Omental fat pad (tissue), 4 donors: ENCODE data around the gene KCNF1. TPM values are rescaled to one million over a fixed set of nuclear protein-coding genes. Genes with fewer than 3 reads are reported as not detected.

Experiments used
- ATAC-seq: fragments of 150-250 bp; one replicate; pipeline ENCODE4 v1.9.1; 2016; ENCODE audit warnings: mild to moderate bottlenecking, moderate library complexity; ENCODE audit not compliant: low FRiP score
- DNase-seq: peaks from one replicate; pipeline ENCODE4 v3.0.0-alpha.2; 2019; ENCODE audit warnings: low spot score
- total RNA-seq, 4 donors: library from RNA; depleted of rRNA; stranded (reverse); fragments of >200 nt; gene quantifications; one replicate each; pipeline ENCODE4 v1.1.0, GENCODE V29; 2016
- TF ChIP-seq, protein P1 (sequence below), 3 donors: fragments of 450-650 bp; IDR thresholded peaks; one replicate each; pipeline ENCODE4 v1.5.1; 2016 to 2017; ENCODE audit warnings: antibody characterized with exemption in 3 of 3, mild to moderate bottlenecking in 3 of 3, moderate library complexity in 2 of 3

Gene KCNF1
- total RNA-seq, 4 donors from 2014 or later, result 0.79 TPM; not detected in 3

- no peak for DNase-seq
- ATAC-seq, result no peak
These were observed 31.8 kb upstream of the KCNF1 start for GRCh38 chr2:10879624-10880585.

DNA sequence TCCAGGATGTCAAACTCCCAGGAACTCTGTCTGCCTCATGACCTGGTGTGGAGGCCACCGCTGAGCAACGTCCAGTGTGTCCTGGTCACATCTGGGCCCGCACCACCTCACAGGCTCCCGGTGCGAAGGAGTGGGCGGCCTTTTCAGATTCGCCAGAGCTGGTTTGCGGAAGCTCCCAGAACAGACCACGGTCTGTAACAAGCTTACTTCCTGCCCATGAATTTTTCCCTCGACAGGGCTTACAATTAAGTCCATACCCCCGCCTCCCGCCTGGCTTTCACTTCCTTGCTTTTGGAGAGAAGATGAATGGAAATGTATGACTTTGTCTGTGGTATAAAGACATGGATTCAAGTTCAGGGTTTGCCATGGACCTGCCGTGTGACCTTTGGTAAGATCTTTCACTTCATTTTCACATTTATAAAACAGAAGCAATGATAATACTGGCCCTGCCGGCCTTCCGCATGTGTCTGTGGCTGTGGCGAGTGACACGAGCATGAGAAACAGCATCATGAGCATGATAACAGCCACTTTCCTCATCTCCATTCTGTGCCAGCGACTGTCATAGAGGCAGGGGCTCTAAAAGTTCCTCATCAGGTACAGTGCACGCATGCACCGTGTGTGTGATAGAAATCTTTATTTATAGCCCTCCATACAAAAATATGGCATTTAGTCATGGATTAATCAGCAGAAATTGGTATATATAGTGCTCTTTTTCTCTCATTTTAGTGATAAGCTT is 31.0 kb upstream of the KCNF1 start:
- ATAC-seq (no peak), DNase-seq (no peak)
- TF ChIP-seq, protein P1, sequence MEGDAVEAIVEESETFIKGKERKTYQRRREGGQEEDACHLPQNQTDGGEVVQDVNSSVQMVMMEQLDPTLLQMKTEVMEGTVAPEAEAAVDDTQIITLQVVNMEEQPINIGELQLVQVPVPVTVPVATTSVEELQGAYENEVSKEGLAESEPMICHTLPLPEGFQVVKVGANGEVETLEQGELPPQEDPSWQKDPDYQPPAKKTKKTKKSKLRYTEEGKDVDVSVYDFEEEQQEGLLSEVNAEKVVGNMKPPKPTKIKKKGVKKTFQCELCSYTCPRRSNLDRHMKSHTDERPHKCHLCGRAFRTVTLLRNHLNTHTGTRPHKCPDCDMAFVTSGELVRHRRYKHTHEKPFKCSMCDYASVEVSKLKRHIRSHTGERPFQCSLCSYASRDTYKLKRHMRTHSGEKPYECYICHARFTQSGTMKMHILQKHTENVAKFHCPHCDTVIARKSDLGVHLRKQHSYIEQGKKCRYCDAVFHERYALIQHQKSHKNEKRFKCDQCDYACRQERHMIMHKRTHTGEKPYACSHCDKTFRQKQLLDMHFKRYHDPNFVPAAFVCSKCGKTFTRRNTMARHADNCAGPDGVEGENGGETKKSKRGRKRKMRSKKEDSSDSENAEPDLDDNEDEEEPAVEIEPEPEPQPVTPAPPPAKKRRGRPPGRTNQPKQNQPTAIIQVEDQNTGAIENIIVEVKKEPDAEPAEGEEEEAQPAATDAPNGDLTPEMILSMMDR (IDR thresholded peaks at IDR 0.05), result no peak

More at GRCh38 chr2:10879624-10880585, 31.8 kb upstream of the KCNF1 start:
- TF ChIP-seq, protein P1 (IDR thresholded peaks at IDR 0.05), result no peak

GRCh38 chr2:10882568-10882967 is 29.2 kb upstream of the KCNF1 start:
- TF ChIP-seq, protein P1 (IDR thresholded peaks at IDR 0.05), result no peak
- DNase-seq (no peak), ATAC-seq (no peak)

GRCh38 chr2:10883066-10883465 is 28.7 kb upstream of the KCNF1 start:
- TF ChIP-seq, protein P1 (IDR thresholded peaks at IDR 0.05), result no peak
- ATAC-seq, result no peak
- no peak for DNase-seq

DNA sequence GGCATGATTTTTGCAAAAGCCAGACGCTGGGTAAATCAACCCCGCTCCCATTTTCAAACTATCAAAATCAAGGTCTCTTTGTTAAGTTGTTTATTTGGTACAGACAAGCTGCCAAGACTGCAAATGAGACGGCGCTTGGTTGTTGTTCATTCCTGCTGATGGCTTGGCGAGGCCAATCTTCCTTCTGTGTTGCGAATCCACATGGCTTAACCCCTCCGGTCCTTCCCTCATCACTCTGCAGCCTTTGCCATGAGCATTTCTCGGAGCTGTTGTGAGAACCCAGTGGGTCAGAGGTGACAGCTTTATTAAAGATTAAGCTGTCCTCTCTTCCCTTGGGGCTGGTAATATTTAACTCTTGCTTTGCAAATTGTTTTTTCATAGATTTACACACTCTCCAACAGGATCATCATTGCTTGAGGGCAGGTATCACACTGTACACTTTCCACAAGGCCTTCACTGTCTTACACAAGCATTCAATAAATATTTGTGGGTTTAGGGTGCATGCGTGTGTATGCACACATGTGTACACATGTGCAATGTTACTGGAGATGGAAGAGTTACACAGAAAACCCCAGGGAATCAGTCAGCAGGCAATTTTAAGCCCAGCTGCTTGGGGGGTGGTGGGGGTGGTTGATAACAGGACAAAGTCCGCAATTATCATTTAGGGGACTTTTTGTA is 27.8 kb upstream of the KCNF1 start:
- ATAC-seq (no peak), DNase-seq (no peak)
- TF ChIP-seq, protein P1 (IDR thresholded peaks at IDR 0.05), result no peak

DNA sequence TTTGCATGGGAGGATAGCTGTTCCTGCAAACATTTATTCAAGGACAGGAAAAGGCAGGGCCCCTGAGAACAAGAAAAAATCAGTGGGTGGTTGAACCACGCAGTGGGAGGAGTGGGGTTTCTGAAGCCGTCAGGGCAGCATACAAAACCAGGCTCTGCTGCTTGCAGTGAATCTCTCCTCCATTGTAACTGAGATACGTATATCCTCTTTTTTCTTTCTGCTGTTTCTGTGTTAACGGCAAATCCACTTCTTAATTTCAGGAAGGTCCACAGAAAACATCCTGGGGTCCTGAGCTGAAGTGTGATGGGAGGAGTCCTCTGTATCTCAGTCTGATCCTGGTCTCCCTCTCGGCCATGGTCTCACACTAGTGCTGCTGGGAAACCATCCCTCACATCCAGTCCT is 27.2 kb upstream of the KCNF1 start:
- no peak for ATAC-seq
- no peak for DNase-seq
- TF ChIP-seq, protein P1 (IDR thresholded peaks at IDR 0.05), result no peak
